Activated naive CD8-positive, alpha-beta T cell treated with anti-CD3 and anti-CD28 coated beads for 36 hours (primary cell): ENCODE results near the gene SAMD1. TPM values are rescaled to one million over a fixed set of nuclear protein-coding genes. Genes with fewer than 3 reads are reported as not detected.

Source experiments
- DNase-seq: peaks from one replicate; pipeline ENCODE4 v3.0.0; 2021
- H3K27ac Mint-ChIP-seq: one replicate; pipeline ENCODE4 v1.8.0; 2022; ENCODE audit warnings: mild to moderate bottlenecking, moderate library complexity, mixed read lengths
- H3K27me3 Mint-ChIP-seq: one replicate; pipeline ENCODE4 v1.8.0; 2022; ENCODE audit warnings: mild to moderate bottlenecking, mixed read lengths
- H3K36me3 Mint-ChIP-seq: one replicate; pipeline ENCODE4 v1.8.0; 2021; ENCODE audit warnings: mild to moderate bottlenecking, mixed read lengths
- H3K4me1 Mint-ChIP-seq: one replicate; pipeline ENCODE4 v1.8.0; 2021; ENCODE audit warnings: mixed read lengths
- H3K4me3 Mint-ChIP-seq: one replicate; pipeline ENCODE4 v1.8.0; 2022; ENCODE audit warnings: mild to moderate bottlenecking, moderate library complexity, mixed read lengths
- H3K9me3 Mint-ChIP-seq: one replicate; pipeline ENCODE4 v1.8.0; 2022; ENCODE audit warnings: mixed read lengths
- total RNA-seq, 2 experiments: library from RNA; stranded (reverse); gene quantifications; one replicate each; pipeline ENCODE4 v1.2.3, GENCODE V29; 2021

Gene SAMD1
- total RNA-seq, 2 experiments from 2014 or later, result 66.7 to 68.0 TPM

- Mint-ChIP-seq H3K4me3 (no peak within 1 kb of the TSS), H3K9me3 (no peaks in the 10 kb centered on the region), H3K27me3 (peaks cover 42% of the 10 kb centered on the region), H3K4me1 (peaks cover 17% of the 10 kb centered on the region), H3K27ac (no peak within 1 kb of the TSS), H3K36me3 (no peaks in the 10 kb centered on the region)
- DNase-seq, result no peak
Measured at GRCh38 chr19:14061751-14062557, 28.6 kb downstream of the SAMD1 start, which contains the start of gene PALM3. Gene PALM3, minus strand, starts transcription at chr19:14062076. Its CDS starts 96 bp downstream, at chr19:14061980.

- H3K9me3 Mint-ChIP-seq, result no peaks in the 10 kb centered on the region
- no peaks in the 10 kb centered on the region for H3K36me3 Mint-ChIP-seq
- peaks cover 47% of the 10 kb centered on the region for H3K27me3 Mint-ChIP-seq
- no peak for DNase-seq
- H3K27ac Mint-ChIP-seq, result no peak overlapping the region
- H3K4me3 Mint-ChIP-seq, result no peak overlapping the region
- peaks cover 17% of the 10 kb centered on the region for H3K4me1 Mint-ChIP-seq
Measured at GRCh38 chr19:14061081-14061749, 29.3 kb downstream of the SAMD1 start.

- H3K9me3 Mint-ChIP-seq, result no peaks in the 10 kb centered on the region
- H3K27me3 Mint-ChIP-seq, result peaks cover 47% of the 10 kb centered on the region
- H3K27ac Mint-ChIP-seq, result no peak overlapping the region
- H3K4me1 Mint-ChIP-seq, result peaks cover 17% of the 10 kb centered on the region
- no peak overlapping the region for H3K4me3 Mint-ChIP-seq
- no peaks in the 10 kb centered on the region for H3K36me3 Mint-ChIP-seq
- no peak for DNase-seq
Measured at GRCh38 chr19:14059652-14060155, 30.8 kb downstream of the SAMD1 start.

- Mint-ChIP-seq H3K4me3 (peak overlapping the region; percentile 16), H3K27ac (no peak overlapping the region), H3K9me3 (no peaks in the 10 kb centered on the region)
Measured at GRCh38 chr19:14059093-14059480, 31.5 kb downstream of the SAMD1 start.

DNA sequence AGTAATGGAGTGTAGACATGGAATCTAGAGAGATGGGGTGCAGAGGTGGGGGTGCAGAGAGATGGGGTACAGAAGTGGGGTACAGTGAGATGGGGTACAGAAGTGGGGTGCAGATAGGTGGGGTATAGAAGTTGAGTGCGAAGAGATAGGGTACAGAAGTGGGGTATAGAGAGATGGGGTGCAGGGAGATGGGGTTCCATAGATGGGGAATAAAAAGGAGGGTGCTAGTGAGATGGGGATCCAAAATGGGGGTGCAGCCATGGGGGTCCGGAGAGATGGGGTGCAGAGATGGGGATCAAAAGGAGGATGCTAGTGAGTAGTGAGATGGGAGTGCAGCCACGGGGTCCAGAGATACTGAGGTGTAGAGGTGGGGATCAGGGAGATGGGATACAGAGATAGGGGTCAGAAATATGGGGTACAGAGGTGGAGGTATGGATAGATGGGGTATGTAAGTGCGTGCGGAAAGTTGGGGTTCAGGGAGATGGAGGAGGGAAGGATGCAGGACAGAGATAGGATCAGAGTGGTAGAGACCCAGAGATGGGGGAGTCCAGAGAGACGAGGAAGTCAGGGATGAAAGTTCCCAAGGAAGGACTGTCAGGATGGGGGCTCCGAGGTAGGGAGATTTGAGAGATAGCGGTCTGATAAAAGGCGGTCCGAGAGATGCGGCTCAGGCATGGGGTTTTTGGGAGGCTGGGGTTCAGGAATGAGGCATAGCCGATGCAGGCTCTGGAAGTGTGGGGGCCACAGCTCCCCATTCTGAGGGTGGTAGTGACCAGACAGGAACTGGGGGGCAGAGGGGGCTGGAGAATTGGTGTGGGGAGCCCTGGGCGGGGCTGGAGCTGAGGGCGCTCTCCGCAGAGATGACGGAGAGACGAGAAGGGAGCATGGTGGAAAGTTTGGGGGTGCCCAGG lies 32.1 kb downstream of the SAMD1 start:
- Mint-ChIP-seq H3K4me3 (peak overlapping the region; percentile 60), H3K9me3 (no peaks in the 10 kb centered on the region), H3K27me3 (peaks cover 47% of the 10 kb centered on the region), H3K4me1 (peaks cover 17% of the 10 kb centered on the region), H3K27ac (no peak overlapping the region), H3K36me3 (peaks cover 3% of the 10 kb centered on the region)
- DNase-seq, result no peak

More at GRCh38 chr19:14059093-14059480, 31.5 kb downstream of the SAMD1 start:
- Mint-ChIP-seq H3K27me3 (peaks cover 47% of the 10 kb centered on the region), H3K36me3 (no peaks in the 10 kb centered on the region), H3K4me1 (peaks cover 17% of the 10 kb centered on the region)
- peak; percentile 66 for DNase-seq

- Mint-ChIP-seq H3K4me3 (no peak overlapping the region), H3K36me3 (peaks cover 16% of the 10 kb centered on the region)
- no peak for DNase-seq
Measured at GRCh38 chr19:14056741-14057356, 33.7 kb downstream of the SAMD1 start.

DNA sequence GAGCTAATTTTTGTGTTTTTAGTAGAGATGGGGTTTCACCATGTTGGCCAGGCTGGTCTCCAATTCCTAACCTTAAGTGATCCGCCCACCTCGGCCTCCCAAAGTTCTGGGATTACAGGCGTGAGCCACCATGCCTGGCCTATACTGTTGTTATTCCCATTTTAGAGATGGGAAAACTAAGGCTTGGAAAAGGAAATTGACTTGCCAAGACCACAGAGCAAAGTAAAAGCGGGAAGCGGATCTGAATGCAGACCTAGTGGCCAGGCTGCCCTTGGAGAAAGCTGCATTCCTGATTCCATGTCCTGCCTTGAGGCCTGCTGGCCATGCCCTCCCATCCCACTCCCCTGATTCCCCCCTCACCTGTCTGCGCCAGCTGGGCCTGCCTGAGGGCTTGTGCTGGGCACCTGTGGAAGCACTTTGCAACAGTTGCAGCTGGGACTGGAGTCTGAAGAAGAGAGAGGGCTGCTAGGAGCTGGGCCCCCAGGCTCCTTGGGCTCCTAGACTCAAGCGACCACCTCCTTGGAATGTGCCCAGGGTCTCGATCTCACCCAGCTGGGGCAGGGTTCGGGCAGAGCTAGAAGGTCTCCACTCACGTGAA lies 34.4 kb downstream of the SAMD1 start:
- Mint-ChIP-seq H3K4me1 (peaks cover 17% of the 10 kb centered on the region), H3K9me3 (peaks cover 1% of the 10 kb centered on the region), H3K36me3 (peaks cover 20% of the 10 kb centered on the region), H3K27me3 (peaks cover 39% of the 10 kb centered on the region), H3K27ac (no peak overlapping the region), H3K4me3 (no peak overlapping the region)
- DNase-seq, result no peak

More at GRCh38 chr19:14056741-14057356, 33.7 kb downstream of the SAMD1 start:
- Mint-ChIP-seq H3K27me3 (peaks cover 42% of the 10 kb centered on the region), H3K9me3 (peaks cover 1% of the 10 kb centered on the region), H3K4me1 (peaks cover 17% of the 10 kb centered on the region), H3K27ac (no peak overlapping the region)

DNA sequence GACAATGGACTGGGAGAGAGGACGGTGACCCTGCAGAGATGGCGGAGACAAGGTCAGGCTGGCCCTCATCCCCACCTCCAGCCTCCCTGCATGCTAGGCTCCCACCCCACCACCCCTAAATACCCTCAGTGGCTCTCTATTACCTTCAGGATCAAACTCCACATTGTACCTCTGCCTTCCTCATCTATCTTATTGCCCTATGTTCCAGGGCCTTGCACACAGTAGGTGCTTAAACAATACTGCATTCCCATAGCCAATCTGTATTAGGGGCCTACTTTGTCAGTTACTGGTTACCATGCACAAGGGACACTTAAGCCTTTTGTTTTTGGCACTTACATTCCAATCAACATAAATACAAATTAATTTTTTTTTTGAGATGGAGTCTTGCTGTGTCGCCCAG lies 35.2 kb downstream of the SAMD1 start:
- Mint-ChIP-seq H3K9me3 (peaks cover 1% of the 10 kb centered on the region), H3K27me3 (peaks cover 33% of the 10 kb centered on the region), H3K4me3 (no peak overlapping the region), H3K27ac (no peak overlapping the region), H3K36me3 (peaks cover 21% of the 10 kb centered on the region), H3K4me1 (peaks cover 17% of the 10 kb centered on the region)
- DNase-seq, result no peak

DNA sequence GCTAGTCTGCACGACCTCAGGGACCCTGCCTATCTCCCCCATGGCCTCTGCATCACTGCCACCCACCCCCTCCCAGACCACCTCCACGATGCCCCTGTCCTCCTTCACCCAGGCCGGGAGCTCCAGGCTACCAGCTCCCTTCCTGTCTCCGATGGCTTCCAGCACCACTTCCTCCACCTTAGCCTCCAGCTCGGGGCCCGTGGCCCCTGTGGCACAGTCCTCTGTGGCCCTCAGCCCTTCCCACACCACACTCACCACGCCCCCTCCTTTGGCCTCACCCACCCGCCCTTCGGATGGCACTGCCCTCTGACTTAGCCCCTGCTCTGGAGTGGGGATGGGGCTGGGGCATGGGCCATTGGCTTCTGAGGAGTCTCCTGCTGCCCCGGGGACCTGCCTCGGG lies 35.8 kb downstream of the SAMD1 start:
- H3K36me3 Mint-ChIP-seq, result peaks cover 26% of the 10 kb centered on the region
- peaks cover 31% of the 10 kb centered on the region for H3K27me3 Mint-ChIP-seq

DNA sequence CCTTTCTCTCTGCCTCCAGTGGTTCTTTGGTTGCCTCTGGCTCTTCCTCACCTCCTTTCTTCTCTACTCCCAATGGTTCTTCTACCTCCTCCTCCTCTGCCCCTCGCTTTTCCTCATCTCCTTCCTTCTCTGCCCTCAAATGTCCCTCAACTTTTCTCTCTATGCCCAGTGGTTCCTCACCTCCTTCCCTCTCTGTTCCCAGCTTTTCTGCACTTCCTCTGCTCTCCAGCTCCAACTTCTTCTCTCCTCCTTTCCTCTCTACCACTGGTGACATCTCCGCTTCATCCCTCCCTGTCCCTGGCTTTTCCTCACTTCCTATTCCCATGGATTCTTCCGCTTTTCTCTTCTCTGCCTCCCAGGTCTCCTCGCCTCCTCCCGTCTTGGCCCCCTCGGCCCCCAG lies 36.5 kb downstream of the SAMD1 start:
- peaks cover 26% of the 10 kb centered on the region for H3K36me3 Mint-ChIP-seq
- H3K9me3 Mint-ChIP-seq, result peaks cover 1% of the 10 kb centered on the region
- H3K27me3 Mint-ChIP-seq, result peaks cover 25% of the 10 kb centered on the region
- H3K4me3 Mint-ChIP-seq, result no peak overlapping the region
- DNase-seq, result no peak
- H3K27ac Mint-ChIP-seq, result no peak overlapping the region
- peaks cover 15% of the 10 kb centered on the region for H3K4me1 Mint-ChIP-seq

More for the DNA sequence above, 35.8 kb downstream of the SAMD1 start:
- DNase-seq, result no peak
- peaks cover 16% of the 10 kb centered on the region for H3K4me1 Mint-ChIP-seq
- no peak overlapping the region for H3K27ac Mint-ChIP-seq
- no peak overlapping the region for H3K4me3 Mint-ChIP-seq
- H3K9me3 Mint-ChIP-seq, result peaks cover 1% of the 10 kb centered on the region

DNA sequence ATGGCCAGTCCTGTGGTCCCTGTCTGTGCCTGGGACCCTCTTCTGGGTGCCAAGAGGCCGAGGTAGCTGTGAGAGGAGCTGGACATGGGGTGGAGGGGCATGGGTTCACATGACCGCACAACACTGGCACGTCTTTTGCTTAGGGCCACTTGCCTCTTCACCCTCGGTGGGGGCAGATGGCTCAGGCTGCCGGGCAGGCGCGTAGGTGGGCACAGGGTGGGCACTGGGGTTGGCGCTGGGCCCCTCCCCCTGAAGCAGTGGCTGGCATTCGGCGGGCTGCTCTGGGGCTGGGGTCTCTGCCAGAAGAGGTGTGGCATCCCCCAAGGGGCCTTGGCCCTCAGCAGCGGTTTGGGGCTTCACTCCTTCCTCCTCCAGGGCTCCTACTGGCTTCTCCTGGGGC lies 37.1 kb downstream of the SAMD1 start:
- no peak overlapping the region for H3K27ac Mint-ChIP-seq
- H3K36me3 Mint-ChIP-seq, result peaks cover 30% of the 10 kb centered on the region
- peaks cover 12% of the 10 kb centered on the region for H3K4me1 Mint-ChIP-seq
- DNase-seq, result no peak
- H3K4me3 Mint-ChIP-seq, result no peak overlapping the region
- H3K9me3 Mint-ChIP-seq, result peaks cover 2% of the 10 kb centered on the region
- H3K27me3 Mint-ChIP-seq, result peaks cover 19% of the 10 kb centered on the region

GRCh38 chr19:14053032-14053431 lies 37.5 kb downstream of the SAMD1 start:
- Mint-ChIP-seq H3K27me3 (peaks cover 14% of the 10 kb centered on the region), H3K9me3 (peaks cover 3% of the 10 kb centered on the region), H3K4me3 (no peak overlapping the region), H3K36me3 (peaks cover 35% of the 10 kb centered on the region), H3K4me1 (peaks cover 9% of the 10 kb centered on the region), H3K27ac (no peak overlapping the region)
- no peak for DNase-seq

DNA sequence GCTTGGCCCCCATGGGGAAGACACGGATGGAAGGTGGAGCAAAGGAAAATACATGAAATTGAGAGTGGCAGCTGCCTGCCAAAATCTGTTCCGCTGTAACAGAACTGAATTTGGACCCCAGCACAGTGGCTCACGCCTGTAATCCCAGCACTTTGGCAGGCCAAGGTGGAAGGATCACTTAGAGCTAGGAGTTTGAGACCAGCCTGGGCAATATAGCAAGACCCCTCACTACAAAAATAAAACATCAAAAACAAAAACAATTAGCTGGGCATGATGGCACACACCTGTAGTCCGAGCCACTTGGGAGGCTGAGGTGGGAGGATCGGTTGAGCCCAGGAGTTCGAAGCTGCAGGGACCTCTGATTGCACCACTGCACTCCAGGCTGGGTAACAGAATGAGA lies 38.1 kb downstream of the SAMD1 start:
- H3K4me1 Mint-ChIP-seq, result peaks cover 4% of the 10 kb centered on the region
- DNase-seq, result no peak
- H3K27me3 Mint-ChIP-seq, result peaks cover 8% of the 10 kb centered on the region
- no peak overlapping the region for H3K4me3 Mint-ChIP-seq
- H3K27ac Mint-ChIP-seq, result no peak overlapping the region
- peaks cover 40% of the 10 kb centered on the region for H3K36me3 Mint-ChIP-seq
- H3K9me3 Mint-ChIP-seq, result peaks cover 3% of the 10 kb centered on the region

DNA sequence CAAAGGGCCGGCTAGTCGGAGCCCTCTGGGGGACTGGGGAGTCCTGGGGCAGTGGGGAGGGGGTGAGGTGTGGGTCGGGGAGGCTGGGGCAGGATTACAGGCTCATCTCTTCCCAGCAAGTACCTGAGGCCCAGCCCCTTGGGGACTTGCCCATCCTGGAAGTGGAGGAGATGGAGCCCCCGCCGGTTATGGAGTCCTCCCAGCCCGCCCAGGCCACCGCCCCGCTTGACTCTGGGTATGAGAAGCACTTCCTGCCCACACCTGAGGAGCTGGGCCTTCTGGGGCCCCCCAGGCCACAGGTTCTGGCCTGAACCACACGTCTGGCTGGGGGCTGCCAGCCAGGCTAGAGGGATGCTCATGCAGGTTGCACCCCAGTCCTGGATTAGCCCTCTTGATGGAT lies 38.6 kb downstream of the SAMD1 start:
- Mint-ChIP-seq H3K9me3 (peaks cover 3% of the 10 kb centered on the region), H3K4me1 (peaks cover 4% of the 10 kb centered on the region), H3K36me3 (peaks cover 44% of the 10 kb centered on the region), H3K27ac (no peak overlapping the region), H3K4me3 (no peak overlapping the region), H3K27me3 (peaks cover 5% of the 10 kb centered on the region)
- no peak for DNase-seq
